HepG2 (cell line): ENCODE results near the gene AVPR2. TPM values are rescaled to one million over a fixed set of nuclear protein-coding genes. Genes with fewer than 3 reads are reported as not detected.

Experiments used
- CCAR2 ChIP-seq: fragments of 200-400 bp; formaldehyde crosslinking; optimal IDR thresholded peaks from 2 replicates; pipeline ENCODE3; 2018; ENCODE audit warnings: low read depth, mild to moderate bottlenecking, low read length, moderate library complexity
- CHD2 ChIP-seq: IDR thresholded peaks from 2 replicates; pipeline ENCODE4 v1.6.1; 2011; ENCODE audit warnings: low read depth, low read length, improper control_type of control experiment
- EHMT2 ChIP-seq: fragments of 200-600 bp; sonication (generic); IDR thresholded peaks from 2 replicates; pipeline ENCODE4 v1.7.0; 2017; ENCODE audit warnings: antibody characterized with exemption, low read depth, low read length, borderline replicate concordance
- GZF1 ChIP-seq: sonication (generic); formaldehyde crosslinking; IDR thresholded peaks from 2 replicates; pipeline ENCODE4 v1.5.1; 2020; ENCODE audit warnings: mild to moderate bottlenecking, missing genetic modification reagents
- JUNB ChIP-seq: sonication (generic); formaldehyde crosslinking; IDR thresholded peaks from 2 replicates; pipeline ENCODE4 v1.8.0; 2022; ENCODE audit warnings: missing genetic modification reagents, mild to moderate bottlenecking, borderline replicate concordance
- KDM2A ChIP-seq: sonication (generic); formaldehyde crosslinking; IDR thresholded peaks from 2 replicates; pipeline ENCODE4 v1.4.0; 2020; ENCODE audit warnings: low read depth, missing genetic modification reagents, borderline replicate concordance
- KLF15 ChIP-seq: sonication (generic); formaldehyde crosslinking; IDR thresholded peaks from 2 replicates; pipeline ENCODE4 v1.8.1; 2023; ENCODE audit warnings: borderline replicate concordance, mild to moderate bottlenecking, inconsistent platforms, missing genetic modification reagents, mixed read lengths
- LCORL ChIP-seq, 2 experiments: fragments of 450-650 bp in 1 of 2; sonication (generic) in 1 of 2; formaldehyde crosslinking in 1 of 2; IDR thresholded peaks; 2 replicates each; pipeline versions ENCODE4 v1.5.0 to v1.6.1; 2017 to 2020; ENCODE audit warnings: antibody characterized with exemption in 1 of 2, missing genetic modification reagents in 1 of 2
- NFIC ChIP-seq: IDR thresholded peaks from 2 replicates; pipeline ENCODE4 v1.6.1; 2012; ENCODE audit warnings: mild to moderate bottlenecking, low read length, inconsistent platforms
- ONECUT2 ChIP-seq: sonication (generic); formaldehyde crosslinking; IDR thresholded peaks from 2 replicates; pipeline ENCODE4 v1.4.0; 2020; ENCODE audit warnings: missing genetic modification reagents
- PPARG ChIP-seq: conservative IDR thresholded peaks from 2 replicates; pipeline ENCODE4 v1.6.1; 2016; ENCODE audit warnings: missing biosample characterization, missing genetic modification reagents
- SNRNP70 ChIP-seq: fragments of 200-400 bp; formaldehyde crosslinking; IDR thresholded peaks from 2 replicates; pipeline ENCODE4 v1.6.1; 2017; ENCODE audit warnings: mild to moderate bottlenecking, low read depth, low read length, moderate library complexity
- SP1 ChIP-seq, 2 experiments: fragments of 450-650 bp in 1 of 2; sonication (generic) in 1 of 2; formaldehyde crosslinking in 1 of 2; IDR thresholded peaks; 2 replicates each; pipeline versions ENCODE4 v1.4.0 to v1.6.1; 2016 to 2020; ENCODE audit warnings: missing genetic modification reagents in 1 of 2
- TBP ChIP-seq: sonication (generic); formaldehyde crosslinking; IDR thresholded peaks from 2 replicates; pipeline ENCODE4 v1.5.0; 2020; ENCODE audit warnings: missing genetic modification reagents
- USF2 ChIP-seq, 2 experiments: sonication (generic) in 1 of 2; formaldehyde crosslinking in 1 of 2; IDR thresholded peaks; 2 replicates each; pipeline versions ENCODE4 v1.5.1 to v1.6.1; 2011 to 2020; ENCODE audit warnings: borderline replicate concordance in 1 of 2, low read depth in 1 of 2, low read length in 1 of 2, mild to moderate bottlenecking in 1 of 2, missing genetic modification reagents in 1 of 2, moderate library complexity in 1 of 2
- ZBTB4 ChIP-seq: sonication (generic); formaldehyde crosslinking; IDR thresholded peaks from 2 replicates; pipeline ENCODE4 v1.4.0; 2020; ENCODE audit warnings: missing genetic modification reagents, mild to moderate bottlenecking, borderline replicate concordance
- ZNF136 ChIP-seq: sonication (generic); formaldehyde crosslinking; IDR thresholded peaks from 2 replicates; pipeline ENCODE4 v1.8.1; 2022; ENCODE audit warnings: low read depth, mild to moderate bottlenecking, moderate library complexity, missing genetic modification reagents
- ZNF224 ChIP-seq: sonication (generic); formaldehyde crosslinking; IDR thresholded peaks from 2 replicates; pipeline ENCODE4 v1.5.0; 2020; ENCODE audit warnings: mild to moderate bottlenecking, missing genetic modification reagents
- ZNF792 ChIP-seq: IDR thresholded peaks from 2 replicates; pipeline ENCODE4 v1.6.1; 2016
- ZSCAN12 ChIP-seq: sonication (generic); formaldehyde crosslinking; IDR thresholded peaks from 2 replicates; pipeline ENCODE4 v1.9.0; 2021; ENCODE audit warnings: mild to moderate bottlenecking, missing genetic modification reagents
- polyA plus RNA-seq, 8 experiments: library from polyadenylated mRNA; depleted of rRNA in 3 of 8; stranded (reverse) in 7 of 8; unstranded in 1 of 8; fragments of >200 nt; fragmentation: Illumina TruSeq in 4 of 8; extraction: Trizol in 4 of 8; gene quantifications; 2 replicates each; pipeline versions ENCODE4 v1.2.1 to v1.2.3, GENCODE V29; 2011 to 2016; ENCODE audit warnings: low read depth in 4 of 8, missing spikeins in 1 of 8, mixed read lengths in 1 of 8; ENCODE audit not compliant: insufficient read depth in 1 of 8
- total RNA-seq, 5 experiments: library from RNA; depleted of rRNA; stranded (reverse); fragments of >200 nt; fragmentation: Illumina TruSeq; extraction: Trizol; gene quantifications; 2 replicates each; pipeline ENCODE4 v1.2.3, GENCODE V29; 2016; ENCODE audit warnings: low read depth in 1 of 5
- TF ChIP-seq, protein P1 (sequence below): sonication (generic); formaldehyde crosslinking; IDR thresholded peaks from 2 replicates; pipeline ENCODE4 v1.4.0; 2020; ENCODE audit warnings: missing genetic modification reagents

Gene AVPR2
- total and polyA plus RNA-seq, 2 of the 13 experiments (the other 11 are each of a cell fraction or from before 2014, with no cell fraction given) = not detected

- TF ChIP-seq JUNB (no peak), KLF15 (CRISPR knock-in tag) (no peak), ZNF792 (CRISPR knock-in tag) (no peak), GZF1 (CRISPR knock-in tag) (no peak), EHMT2 (no peak), CHD2 (no peak), ZNF224 (CRISPR knock-in tag) (no peak), CCAR2 (no peak), SP1 (IDR thresholded peaks at IDR 0.05) (no peak), SP1 (CRISPR knock-in tag; IDR thresholded peaks at IDR 0.05) (no peak; the same call in 1 of the 2 replicates), PPARG (CRISPR knock-in tag) (no peak), TBP (no peak), ZNF136 (CRISPR knock-in tag) (no peak), ZBTB4 (CRISPR knock-in tag) (no peak), SNRNP70 (no peak), NFIC (no peak), ZSCAN12 (no peak), KDM2A (CRISPR knock-in tag) (peak; percentile 93), ONECUT2 (no peak), USF2 (IDR thresholded peaks at IDR 0.05; ENCODE audit: low read depth, low read length) (peak; percentile 75), USF2 (CRISPR knock-in tag; IDR thresholded peaks at IDR 0.05; ENCODE audit: borderline replicate concordance) (peak; percentile 89; the same call in 1 of the 2 replicates), LCORL (IDR thresholded peaks at IDR 0.05) (no peak), LCORL (CRISPR knock-in tag; IDR thresholded peaks at IDR 0.05) (no peak)
- TF ChIP-seq, protein P1, sequence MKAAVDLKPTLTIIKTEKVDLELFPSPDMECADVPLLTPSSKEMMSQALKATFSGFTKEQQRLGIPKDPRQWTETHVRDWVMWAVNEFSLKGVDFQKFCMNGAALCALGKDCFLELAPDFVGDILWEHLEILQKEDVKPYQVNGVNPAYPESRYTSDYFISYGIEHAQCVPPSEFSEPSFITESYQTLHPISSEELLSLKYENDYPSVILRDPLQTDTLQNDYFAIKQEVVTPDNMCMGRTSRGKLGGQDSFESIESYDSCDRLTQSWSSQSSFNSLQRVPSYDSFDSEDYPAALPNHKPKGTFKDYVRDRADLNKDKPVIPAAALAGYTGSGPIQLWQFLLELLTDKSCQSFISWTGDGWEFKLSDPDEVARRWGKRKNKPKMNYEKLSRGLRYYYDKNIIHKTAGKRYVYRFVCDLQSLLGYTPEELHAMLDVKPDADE = no peak
These were observed 23.7 kb downstream of the AVPR2 start (continued) for GRCh38 chrX:153927922-153928760.
